Natural killer cell (primary cell): Measurements from ENCODE around the gene PRIMA1. TPM values are rescaled to one million over a fixed set of nuclear protein-coding genes. Genes with fewer than 3 reads are reported as not detected.

Source experiments
- ATAC-seq, 3 donors: fragments of 150-1000 bp in 2 of 3; fragments of 200-7000 bp in 1 of 3; cut with Tn5 transposase; 1 replicate in 1 of 3; 2 replicates in 2 of 3; pipeline ENCODE4 v1.10.0; 2021; ENCODE audit warnings: mild to moderate bottlenecking in 2 of 3, moderate library complexity in 2 of 3
- DNase-seq, 2 donors: peaks; one replicate each; pipeline versions ENCODE4 v3.0.0 to v3.0.0-alpha.2; 2013 to 2021; ENCODE audit warnings: mixed read lengths in 1 of 2
- H3K27ac ChIP-seq: one replicate; pipeline ENCODE4 v1.5.1; 2013; ENCODE audit warnings: mild to moderate bottlenecking, low read length
- H3K27me3 ChIP-seq: one replicate; pipeline ENCODE4 v1.6.1; 2013; ENCODE audit warnings: low read length; ENCODE audit not compliant: control insufficient read depth, insufficient read depth
- H3K36me3 ChIP-seq: one replicate; pipeline ENCODE4 v1.6.1; 2013; ENCODE audit warnings: low read length; ENCODE audit not compliant: control insufficient read depth, insufficient read depth
- H3K4me1 ChIP-seq: one replicate; pipeline ENCODE4 v1.6.1; 2013; ENCODE audit warnings: low read length; ENCODE audit not compliant: control insufficient read depth, insufficient read depth
- H3K4me3 ChIP-seq: one replicate; pipeline ENCODE4 v1.5.1; 2013; ENCODE audit warnings: low read length
- H3K9me3 ChIP-seq: one replicate; pipeline ENCODE4 v1.6.1; 2013; ENCODE audit warnings: low read length; ENCODE audit not compliant: control insufficient read depth, insufficient read depth
- H3K27ac Mint-ChIP-seq, 2 donors: one replicate each; pipeline ENCODE4 v1.8.0; 2022; ENCODE audit warnings: mild to moderate bottlenecking in 2 of 2, mixed read lengths in 2 of 2, moderate library complexity in 1 of 2
- H3K27me3 Mint-ChIP-seq, 2 donors: one replicate each; pipeline ENCODE4 v1.8.0; 2022; ENCODE audit warnings: low read depth in 2 of 2, mixed read lengths in 2 of 2
- H3K36me3 Mint-ChIP-seq: one replicate; pipeline ENCODE4 v1.8.0; 2022; ENCODE audit warnings: mixed read lengths
- H3K4me1 Mint-ChIP-seq, 2 donors: one replicate each; pipeline ENCODE4 v1.8.0; 2022; ENCODE audit warnings: mixed read lengths in 2 of 2
- H3K4me3 Mint-ChIP-seq: one replicate; pipeline ENCODE4 v1.8.0; 2022; ENCODE audit warnings: mild to moderate bottlenecking, moderate library complexity, mixed read lengths
- H3K9me3 Mint-ChIP-seq, 2 donors: one replicate each; pipeline ENCODE4 v1.8.0; 2022; ENCODE audit warnings: mixed read lengths in 2 of 2
- CTCF ChIP-seq: fragments of 200-600 bp; IDR thresholded peaks from one replicate; pipeline ENCODE4 v1.8.0; 2022; ENCODE audit warnings: antibody characterized with exemption
- WGBS: methylation state at CpG from one replicate; pipeline ENCODE4 v1.1.7; 2013; ENCODE audit warnings: missing lambda C conversion rate; ENCODE audit not compliant: insufficient coverage; 5-methylcytosine and 5-hydroxymethylcytosine counted together
- intact Hi-C: fragments of 100-400 bp; cut with micrococcal nuclease; formaldehyde crosslinking; loops from one replicate; pipeline ENCODE4 v1.14.2; 2022
- total RNA-seq, 4 donors: library from RNA; stranded (reverse); fragments of 120-200 nt in 1 of 4; gene quantifications; one replicate each; pipeline versions ENCODE4 v1.2.3 to v1.2.4, GENCODE V29; 2013 to 2022

The PRIMA1 gene
- total RNA-seq, 3 donors from 2014 or later (not counting 1 experiment from before 2014, with no cell fraction given): not detected

- Mint-ChIP-seq H3K27me3 (peaks cover 4 to 7% of the 10 kb centered on the region in 2 donors), H3K36me3 (no peaks in the 10 kb centered on the region)
- TF ChIP-seq CTCF: no peak
Measured at GRCh38 chr14:93778453-93778852, 9.8 kb downstream of the PRIMA1 start.

GRCh38 chr14:93775744-93776143 is 12.5 kb downstream of the PRIMA1 start:
- ATAC-seq (no peak), DNase-seq (no peak)
- Histone ChIP-seq H3K36me3 (no peaks in the 10 kb centered on the region), H3K27ac (no peak overlapping the region), H3K9me3 (no peaks in the 10 kb centered on the region), H3K27me3 (no peaks in the 10 kb centered on the region), H3K4me1 (no peaks in the 10 kb centered on the region), H3K4me3 (no peak overlapping the region)
- H3K9me3 Mint-ChIP-seq: no peaks in the 10 kb centered on the region
- no peak overlapping the region for H3K27ac Mint-ChIP-seq
- peaks cover 6 to 9% of the 10 kb centered on the region in 2 donors for H3K27me3 Mint-ChIP-seq
- TF ChIP-seq CTCF: no peak
- no peaks in the 10 kb centered on the region for H3K36me3 Mint-ChIP-seq
- peaks cover 0 to 4% of the 10 kb centered on the region in 2 donors for H3K4me1 Mint-ChIP-seq
- WGBS: 67% methylated on average over 3 of the region's 3 CpGs
- H3K4me3 Mint-ChIP-seq: no peak overlapping the region
- intact Hi-C loops: no loop called here

More at GRCh38 chr14:93778453-93778852, 9.8 kb downstream of the PRIMA1 start:
- Mint-ChIP-seq H3K9me3 (no peaks in the 10 kb centered on the region), H3K4me3 (no peak overlapping the region), H3K27ac (no peak overlapping the region), H3K4me1 (no peaks in the 10 kb centered on the region)
- H3K36me3 ChIP-seq: no peaks in the 10 kb centered on the region
- no peak overlapping the region for H3K4me3 ChIP-seq
- no peak for DNase-seq
- intact Hi-C loops: no loop called here
- H3K9me3 ChIP-seq: no peaks in the 10 kb centered on the region
- H3K27ac ChIP-seq: no peak overlapping the region
- no peak for ATAC-seq
- no peaks in the 10 kb centered on the region for H3K27me3 ChIP-seq
- WGBS: 87% methylated on average over 8 of the region's 8 CpGs
- no peaks in the 10 kb centered on the region for H3K4me1 ChIP-seq

- ATAC-seq: no peak
- H3K27ac Mint-ChIP-seq: no peak overlapping the region
- H3K36me3 Mint-ChIP-seq: no peaks in the 10 kb centered on the region
- peaks cover 9 to 15% of the 10 kb centered on the region in 2 donors for H3K27me3 Mint-ChIP-seq
- no peak for DNase-seq
- TF ChIP-seq CTCF: no peak
- no peaks in the 10 kb centered on the region for H3K36me3 ChIP-seq
- no peak overlapping the region for H3K27ac ChIP-seq
- H3K9me3 Mint-ChIP-seq: no peaks in the 10 kb centered on the region
- H3K4me3 Mint-ChIP-seq: no peak overlapping the region
- no peaks in the 10 kb centered on the region for H3K4me1 ChIP-seq
- no peaks in the 10 kb centered on the region for H3K27me3 ChIP-seq
- H3K4me1 Mint-ChIP-seq: peaks cover 0 to 4% of the 10 kb centered on the region in 2 donors
- no peaks in the 10 kb centered on the region for H3K9me3 ChIP-seq
- H3K4me3 ChIP-seq: no peak overlapping the region
- intact Hi-C loops: no loop called here
- WGBS: 86% methylated on average over 2 of the region's 2 CpGs
Measured at GRCh38 chr14:93775158-93775557, 13.1 kb downstream of the PRIMA1 start.

GRCh38 chr14:93772263-93772662 is 16.0 kb downstream of the PRIMA1 start:
- intact Hi-C loops: no loop called here
- H3K9me3 Mint-ChIP-seq: no peaks in the 10 kb centered on the region
- H3K27me3 Mint-ChIP-seq: peaks cover 10 to 17% of the 10 kb centered on the region in 2 donors
- no peak for TF ChIP-seq CTCF
- WGBS: 78% methylated on average over 5 of the region's 5 CpGs
- Histone ChIP-seq H3K27me3 (no peaks in the 10 kb centered on the region), H3K36me3 (no peaks in the 10 kb centered on the region), H3K27ac (no peak overlapping the region), H3K4me1 (no peaks in the 10 kb centered on the region), H3K4me3 (no peak overlapping the region), H3K9me3 (no peaks in the 10 kb centered on the region)
- no peak for ATAC-seq
- peaks cover 0 to 4% of the 10 kb centered on the region in 2 donors for H3K4me1 Mint-ChIP-seq
- H3K27ac Mint-ChIP-seq: no peak overlapping the region
- no peaks in the 10 kb centered on the region for H3K36me3 Mint-ChIP-seq
- DNase-seq: no peak
- no peak overlapping the region for H3K4me3 Mint-ChIP-seq
